Prostate gland (tissue), 2 donors: ENCODE data around the gene MYO16.

Experiments used
- POLR2AphosphoS5 ChIP-seq: sonication (generic); formaldehyde crosslinking; IDR thresholded peaks from one replicate; pipeline ENCODE4 v1.6.1; 2017; ENCODE audit warnings: antibody characterized with exemption
- TF ChIP-seq, protein P1 (sequence below), 4 experiments: fragments of 200-600 bp in 2 of 4; fragments of 450-650 bp in 2 of 4; sonication (generic) in 2 of 4; IDR thresholded peaks; 1 replicate in 3 of 4; 2 replicates in 1 of 4; pipeline ENCODE4 v1.5.1; 2016 to 2019; ENCODE audit warnings: antibody characterized with exemption in 4 of 4, mild to moderate bottlenecking in 2 of 4, moderate library complexity in 2 of 4

DNA sequence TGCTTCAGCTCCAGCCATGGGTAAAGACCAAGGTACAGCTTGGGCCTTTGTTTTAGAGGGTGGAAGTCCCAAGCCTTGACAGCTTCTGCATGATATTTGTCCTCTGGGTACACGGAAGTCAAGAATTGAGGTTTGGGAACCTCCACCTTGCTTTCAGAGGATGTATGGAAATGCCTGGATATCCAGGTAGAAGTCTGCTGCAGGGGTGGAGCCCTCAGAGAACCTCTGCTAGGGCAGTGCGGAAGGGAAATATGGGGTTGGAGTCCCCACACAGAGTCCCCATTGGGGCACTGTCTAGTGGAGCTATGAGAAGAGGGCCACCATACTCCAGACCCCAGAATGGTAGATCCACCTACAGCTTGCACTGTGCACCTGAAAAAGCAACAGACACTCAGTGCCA lies 23.0 kb upstream of the MYO16 start:
- no peak for TF ChIP-seq POLR2AphosphoS5
- TF ChIP-seq, protein P1, sequence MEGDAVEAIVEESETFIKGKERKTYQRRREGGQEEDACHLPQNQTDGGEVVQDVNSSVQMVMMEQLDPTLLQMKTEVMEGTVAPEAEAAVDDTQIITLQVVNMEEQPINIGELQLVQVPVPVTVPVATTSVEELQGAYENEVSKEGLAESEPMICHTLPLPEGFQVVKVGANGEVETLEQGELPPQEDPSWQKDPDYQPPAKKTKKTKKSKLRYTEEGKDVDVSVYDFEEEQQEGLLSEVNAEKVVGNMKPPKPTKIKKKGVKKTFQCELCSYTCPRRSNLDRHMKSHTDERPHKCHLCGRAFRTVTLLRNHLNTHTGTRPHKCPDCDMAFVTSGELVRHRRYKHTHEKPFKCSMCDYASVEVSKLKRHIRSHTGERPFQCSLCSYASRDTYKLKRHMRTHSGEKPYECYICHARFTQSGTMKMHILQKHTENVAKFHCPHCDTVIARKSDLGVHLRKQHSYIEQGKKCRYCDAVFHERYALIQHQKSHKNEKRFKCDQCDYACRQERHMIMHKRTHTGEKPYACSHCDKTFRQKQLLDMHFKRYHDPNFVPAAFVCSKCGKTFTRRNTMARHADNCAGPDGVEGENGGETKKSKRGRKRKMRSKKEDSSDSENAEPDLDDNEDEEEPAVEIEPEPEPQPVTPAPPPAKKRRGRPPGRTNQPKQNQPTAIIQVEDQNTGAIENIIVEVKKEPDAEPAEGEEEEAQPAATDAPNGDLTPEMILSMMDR (IDR thresholded peaks at IDR 0.05): no peak
